ENCODE measurements around the gene IFI44L.

Gene IFI44L

DNA sequence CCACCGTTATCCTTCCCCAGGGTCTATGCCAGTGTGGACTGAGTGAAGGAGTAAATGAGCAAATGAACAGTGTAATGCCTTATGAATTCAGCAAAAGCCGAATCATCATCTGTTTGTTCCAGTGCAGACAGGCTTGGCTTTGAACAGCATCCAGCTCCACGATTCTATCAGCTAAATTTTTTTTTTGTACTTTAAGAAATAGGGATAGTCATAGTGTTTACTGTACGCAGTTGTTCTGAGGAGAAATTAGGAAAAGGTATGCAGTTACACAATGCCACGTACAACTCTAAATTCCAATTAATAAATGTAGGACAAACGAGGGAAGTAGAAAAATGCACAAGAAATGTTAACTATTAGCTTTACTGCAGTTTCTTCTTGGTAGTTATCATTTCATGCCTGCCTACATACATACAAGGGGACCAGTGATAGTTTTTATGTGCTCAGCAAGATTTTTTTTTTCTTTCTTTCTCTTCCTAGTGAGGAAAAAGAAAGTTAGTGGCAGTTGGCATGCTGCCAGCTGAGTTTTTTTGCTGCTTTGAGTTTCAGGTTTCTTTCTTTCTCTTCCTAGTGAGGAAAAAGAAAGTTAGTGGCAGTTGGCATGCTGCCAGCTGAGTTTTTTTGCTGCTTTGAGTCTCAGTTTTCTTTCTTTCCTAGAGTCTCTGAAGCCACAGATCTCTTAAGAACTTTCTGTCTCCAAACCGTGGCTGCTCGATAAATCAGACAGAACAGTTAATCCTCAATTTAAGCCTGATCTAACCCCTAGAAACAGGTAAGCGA, at the start of gene IFI44L:
Gene IFI44L, plus strand, starts transcription at position 646 of the 777 bp plus-strand sequence. CDS start 7,468 bp downstream, outside the sequence.
- peak; percentile 42 to 53 for DNase-seq (ENCODE audit: low read depth in 2 of 2, low spot score in 1 of 2)

- DNase-seq (ENCODE audit: low read depth in 2 of 2, low spot score in 1 of 2), result no peak
These were observed 49.7 kb upstream of the IFI44L start for GRCh38 chr1:78570539-78570938.

DNA sequence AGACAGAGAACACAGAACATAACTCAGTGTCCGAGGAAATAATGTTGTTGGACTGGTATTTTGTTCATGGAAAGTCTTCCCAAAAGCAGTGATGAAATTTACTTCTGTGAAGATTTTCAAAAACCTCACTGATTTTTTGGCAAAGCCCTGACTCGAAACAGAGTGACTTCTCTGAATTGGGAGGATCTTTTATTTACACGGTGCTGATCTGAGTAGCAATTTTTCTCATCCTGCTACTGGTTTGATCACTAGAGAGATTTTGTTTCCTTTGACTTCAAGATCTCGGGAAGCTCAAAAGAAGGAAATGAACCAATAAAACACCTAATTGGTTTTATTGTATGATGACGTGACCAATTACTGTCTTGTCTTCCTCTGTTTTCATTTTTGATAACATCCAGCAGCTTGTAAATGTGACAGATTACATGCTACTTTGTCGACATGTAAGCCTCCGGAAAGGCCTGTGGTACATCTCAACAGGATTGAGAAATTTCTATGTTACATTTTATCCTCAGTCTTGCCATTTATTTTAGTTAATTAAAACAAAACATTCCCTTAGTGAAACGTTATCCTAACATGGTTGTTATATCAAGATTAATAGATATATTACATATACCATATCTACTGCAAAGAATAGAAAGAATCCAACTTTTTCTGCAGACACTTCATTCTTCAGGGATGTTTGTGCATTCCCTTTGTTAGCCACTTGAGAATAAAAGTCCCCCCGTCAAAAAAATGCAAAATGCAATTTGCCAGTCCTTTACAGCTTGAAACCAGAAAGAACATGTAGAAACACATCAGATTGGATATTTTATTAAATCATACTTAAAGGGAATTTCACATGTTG, 42.8 kb upstream of the IFI44L start:
- no peak for DNase-seq (ENCODE audit: low read depth in 2 of 2, low spot score in 1 of 2)

DNA sequence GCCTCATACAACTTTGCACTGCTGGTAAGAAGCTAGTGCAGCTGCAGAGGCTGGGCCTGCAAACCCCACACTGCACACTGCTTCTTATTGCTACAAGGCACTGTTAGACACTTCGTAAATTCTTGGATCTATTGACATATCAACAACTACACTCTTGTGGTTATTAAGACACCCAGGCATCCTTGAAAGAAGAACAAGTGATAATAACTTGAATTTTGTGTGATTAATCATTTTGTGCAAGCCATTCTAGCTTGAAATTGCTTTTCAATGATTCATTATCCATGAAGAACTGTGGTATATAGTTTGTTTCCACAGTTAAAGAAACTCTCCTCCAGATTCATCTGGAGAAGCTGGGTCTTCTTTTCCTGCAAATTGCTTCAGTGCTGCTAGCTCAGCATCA, 33.7 kb upstream of the IFI44L start:
- no peak for DNase-seq (ENCODE audit: low read depth in 2 of 2, low spot score in 1 of 2)

GRCh38 chr1:78587211-78587610, 33.0 kb upstream of the IFI44L start:
- DNase-seq (ENCODE audit: low read depth in 2 of 2, low spot score in 1 of 2), result no peak

DNA sequence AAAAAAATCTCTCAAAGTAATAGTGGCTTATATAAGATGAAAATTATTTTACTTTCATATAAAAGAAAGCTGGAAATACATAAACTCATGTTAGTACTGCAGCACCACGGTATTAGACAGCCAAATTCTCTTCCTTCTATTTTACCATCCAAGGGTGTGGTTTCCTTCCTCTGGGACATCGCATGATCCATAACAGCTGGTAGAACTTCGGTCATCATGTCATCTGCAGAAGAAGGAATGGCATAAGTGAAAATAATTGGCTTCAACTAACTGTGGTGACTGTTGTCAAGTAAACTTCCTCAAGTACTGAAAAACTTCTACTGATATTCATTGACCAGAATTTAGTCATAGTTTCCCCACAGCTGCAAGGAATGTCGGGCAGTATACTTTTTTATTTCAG, 28.3 kb upstream of the IFI44L start:
- no peak for DNase-seq (ENCODE audit: low read depth in 2 of 2, low spot score in 1 of 2)

- no peak for DNase-seq (ENCODE audit: low read depth in 2 of 2, low spot score in 1 of 2)
These were observed 21.0 kb upstream of the IFI44L start for GRCh38 chr1:78599294-78599693.

DNA sequence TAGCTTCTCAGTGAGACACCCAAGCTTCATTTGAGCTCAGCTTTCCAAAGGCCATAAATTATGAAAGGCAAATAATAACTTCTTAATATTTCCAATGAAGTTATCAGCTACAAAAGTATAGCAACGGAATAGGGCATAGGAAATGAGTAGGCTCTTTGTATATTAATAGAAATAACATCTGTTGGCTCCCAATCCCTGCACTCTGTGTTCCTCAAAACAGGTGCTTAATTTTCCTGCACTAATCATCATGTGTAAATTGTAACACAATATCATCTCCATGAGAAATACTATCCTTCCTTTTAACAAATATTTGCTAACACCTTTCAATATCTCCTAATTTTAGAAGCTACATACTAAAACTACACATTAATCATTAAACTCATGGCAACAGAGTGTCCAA, 19.2 kb upstream of the IFI44L start:
- no peak for DNase-seq (ENCODE audit: low read depth in 2 of 2, low spot score in 1 of 2)

DNA sequence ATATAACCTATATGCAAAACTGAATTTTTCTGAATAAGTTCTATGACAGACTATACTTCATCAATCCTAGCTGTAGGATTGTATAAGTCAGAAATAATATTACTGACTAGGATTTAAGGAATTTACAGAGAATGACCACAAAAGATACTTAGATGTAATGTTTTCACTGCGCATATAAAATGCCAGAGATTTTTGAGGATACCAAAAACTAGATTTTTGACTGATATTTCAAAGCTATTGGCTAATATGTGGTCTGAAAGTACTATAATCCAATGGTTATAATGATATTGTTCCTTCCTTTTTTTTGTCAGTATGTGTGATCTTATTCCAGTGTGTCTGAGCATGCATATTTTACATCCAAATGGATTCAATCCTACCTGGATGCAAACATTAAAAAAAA, 17.0 kb upstream of the IFI44L start:
- no peak for DNase-seq (ENCODE audit: low read depth in 2 of 2, low spot score in 1 of 2)

DNA sequence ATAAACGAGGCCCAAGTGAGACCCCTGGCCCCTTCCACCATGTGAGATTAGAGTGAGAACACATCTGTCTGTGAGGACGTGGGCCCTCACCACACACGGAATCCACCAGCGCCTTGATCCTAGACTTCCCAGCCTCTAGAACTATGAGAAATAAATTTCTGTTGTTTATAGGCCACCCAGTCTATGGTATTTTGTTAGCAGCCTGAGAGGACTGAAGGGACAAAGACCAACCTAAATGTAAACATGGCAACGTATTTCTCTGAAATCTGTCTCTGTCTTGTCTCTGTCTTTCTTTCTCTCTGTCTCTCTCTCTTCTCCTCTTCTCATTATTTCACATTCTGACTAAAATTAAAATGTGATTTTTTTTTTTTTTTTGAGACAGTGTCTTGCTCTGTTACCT, 15.6 kb upstream of the IFI44L start:
- DNase-seq (ENCODE audit: low read depth in 2 of 2, low spot score in 1 of 2), result no peak

DNA sequence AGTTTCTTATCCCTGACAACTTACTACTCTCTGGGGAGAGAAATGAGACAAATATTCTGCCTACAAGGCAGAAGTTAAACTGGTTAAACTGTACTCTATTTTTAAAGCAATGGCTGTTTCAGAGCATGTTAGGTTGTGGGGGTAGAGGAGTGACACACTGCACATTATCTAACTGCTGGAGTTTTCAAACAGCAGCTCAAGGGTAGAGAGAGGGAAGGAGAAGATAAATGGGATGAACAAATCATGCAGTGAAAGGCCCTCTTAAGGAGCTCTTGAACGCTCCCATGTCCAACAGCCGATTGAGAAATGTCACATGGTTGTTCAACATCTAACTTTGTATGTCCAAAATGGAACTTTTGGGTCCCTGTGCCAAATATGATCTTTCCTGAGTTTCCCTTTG, 14.0 kb upstream of the IFI44L start:
- DNase-seq (ENCODE audit: low read depth in 2 of 2, low spot score in 1 of 2), result no peak

DNA sequence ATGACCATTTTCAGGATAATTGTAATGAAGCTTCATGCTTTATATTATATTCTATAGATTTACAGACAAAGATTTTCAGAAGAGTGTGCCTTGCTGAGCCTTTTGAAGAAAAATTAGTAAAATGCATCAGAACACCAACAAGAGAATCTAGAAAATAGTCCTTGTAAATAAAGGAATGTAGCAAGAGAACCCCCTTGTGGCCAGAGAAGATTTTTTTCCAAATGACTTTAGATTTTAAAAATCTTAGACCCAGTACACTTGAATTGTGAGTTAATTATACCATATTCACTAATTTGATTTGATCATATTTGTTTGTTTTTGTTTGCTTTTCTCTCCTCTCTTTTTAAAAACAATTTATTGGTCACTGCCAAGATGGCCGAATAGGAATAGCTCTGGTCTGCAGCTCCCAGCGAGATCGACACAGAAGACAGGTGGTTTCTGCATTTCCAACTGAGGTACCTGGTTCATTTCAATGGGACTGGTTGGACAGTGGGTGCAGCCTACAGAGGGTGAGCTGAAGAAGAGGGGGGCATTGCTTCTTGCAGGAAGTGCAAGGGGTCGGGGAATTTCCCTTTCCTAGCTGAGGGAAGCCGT, 12.8 kb upstream of the IFI44L start:
- no peak for DNase-seq (ENCODE audit: low read depth in 2 of 2, low spot score in 1 of 2)

DNA sequence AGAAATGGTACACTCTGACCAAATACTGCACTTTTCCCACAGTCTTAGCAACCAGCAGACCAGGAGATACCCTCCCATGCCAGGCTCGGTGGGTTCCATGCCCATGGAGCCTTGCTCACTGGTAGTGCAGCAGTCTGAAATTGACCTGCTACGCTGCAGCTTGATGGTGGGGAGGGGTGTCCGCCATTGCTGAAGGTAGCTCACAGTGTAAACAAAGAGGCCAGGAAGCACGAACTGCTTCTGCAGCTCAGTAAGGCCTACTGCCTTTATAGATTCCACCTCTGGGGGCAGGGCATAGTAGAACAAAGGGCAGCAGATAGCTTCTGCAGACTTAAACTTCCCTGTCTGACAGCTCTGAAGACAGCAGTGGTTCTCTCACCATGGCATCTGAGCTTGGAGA, 12.3 kb upstream of the IFI44L start:
- no peak for DNase-seq (ENCODE audit: low read depth in 2 of 2, low spot score in 1 of 2)

DNA sequence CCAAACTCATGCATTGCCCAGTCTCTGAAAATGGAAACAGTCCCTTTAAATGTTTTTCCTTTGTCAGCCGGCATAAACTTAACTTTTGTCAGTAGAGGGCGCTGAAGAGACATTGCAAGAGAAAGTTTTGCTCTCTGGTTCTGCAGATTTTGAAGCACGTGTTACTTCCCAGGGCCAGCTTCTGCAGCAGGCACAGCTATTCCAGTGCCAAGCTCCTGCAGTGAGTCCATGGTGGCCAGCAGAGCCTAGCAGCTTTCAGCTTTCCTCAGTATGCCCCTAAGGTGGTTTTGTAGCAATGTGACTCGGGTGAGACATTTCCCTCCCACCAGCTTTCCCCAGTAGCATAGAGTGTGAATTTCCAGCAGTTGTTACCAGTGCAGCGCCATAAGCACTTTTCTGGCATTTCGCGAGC, 2.6 kb upstream of the IFI44L start:
- DNase-seq (ENCODE audit: low read depth in 2 of 2, low spot score in 1 of 2), result peak; percentile 7 to 13

DNA sequence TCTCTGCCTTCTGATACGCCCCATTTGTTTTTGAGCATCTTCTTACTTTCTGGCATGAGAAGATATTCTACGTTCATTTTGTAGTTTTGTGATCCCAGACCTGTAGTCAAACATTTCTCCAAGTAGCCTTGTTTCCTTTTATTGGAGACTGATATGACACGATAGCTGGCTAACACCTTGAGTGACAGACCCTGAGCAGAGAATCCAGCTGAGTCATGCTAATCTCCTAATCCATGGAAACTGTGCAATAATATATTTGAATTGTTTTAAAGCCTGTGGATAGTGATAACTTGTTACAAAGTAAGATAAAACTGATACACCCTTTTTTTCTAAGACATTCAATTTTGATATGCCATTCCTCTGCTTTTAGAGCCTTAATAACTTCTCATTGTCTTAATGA, 1.2 kb upstream of the IFI44L start:
- no peak for DNase-seq (ENCODE audit: low read depth in 2 of 2, low spot score in 1 of 2)

DNA sequence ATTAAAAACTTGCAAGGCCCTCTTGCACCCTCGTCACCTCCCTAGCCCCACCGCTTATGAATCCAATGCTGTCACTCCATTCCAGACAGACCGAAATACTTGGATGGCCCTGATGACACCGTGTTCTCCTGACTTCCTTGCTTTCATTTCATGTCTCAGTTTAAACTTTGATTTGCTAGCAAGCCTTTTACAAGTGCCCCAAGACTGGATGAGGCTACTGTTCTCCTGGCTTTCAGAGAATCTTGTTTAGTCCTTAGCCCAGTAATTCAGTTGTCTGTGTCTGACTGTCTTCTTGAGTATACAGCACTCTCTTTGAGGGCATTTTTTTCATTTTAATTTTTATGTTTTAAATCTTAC, 824 bp upstream of the IFI44L start:
- no peak for DNase-seq (ENCODE audit: low read depth in 2 of 2, low spot score in 1 of 2)

DNA sequence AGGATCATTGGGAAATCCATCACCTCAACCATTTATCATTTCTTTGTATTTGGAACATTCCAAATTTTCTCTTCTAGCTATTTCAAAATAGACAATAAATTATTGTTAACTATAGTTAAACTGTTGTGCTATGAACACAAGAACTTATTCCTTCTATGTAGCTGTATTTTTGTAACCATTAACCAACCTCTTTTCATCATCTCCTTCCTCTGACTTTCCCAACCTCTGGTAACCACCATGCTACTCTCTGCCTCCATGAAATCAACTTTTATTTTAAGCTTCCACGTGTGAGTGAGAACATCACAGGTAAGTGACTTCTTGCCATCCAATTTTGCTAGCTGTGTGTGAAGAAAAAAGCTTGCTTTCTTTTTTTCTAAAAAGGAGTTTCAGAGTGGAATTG, 418 bp downstream of the IFI44L start:
- no peak for DNase-seq (ENCODE audit: low read depth in 2 of 2, low spot score in 1 of 2)

- DNase-seq (ENCODE audit: low read depth in 2 of 2, low spot score in 1 of 2), result no peak
These were observed 2.3 kb downstream of the IFI44L start for GRCh38 chr1:78622548-78622947.

DNA sequence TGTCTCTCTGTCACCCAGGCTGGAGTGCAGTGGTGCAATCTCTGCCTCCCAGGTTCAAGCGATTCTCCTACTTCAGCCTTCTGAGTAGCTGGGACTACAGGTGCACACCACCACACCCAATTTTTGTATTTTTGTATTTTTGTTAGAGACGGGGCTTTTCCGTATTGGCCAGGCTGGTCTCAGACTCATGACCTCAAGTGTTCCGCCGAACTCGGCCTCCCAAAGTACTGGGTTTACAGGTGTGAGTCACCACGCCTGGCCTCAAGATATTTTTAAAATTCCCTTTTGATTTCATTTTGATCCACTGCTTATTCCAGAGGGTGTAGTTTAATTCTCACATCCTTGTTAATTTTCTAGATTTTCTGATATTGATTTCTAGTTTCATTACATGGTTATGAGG, 3.8 kb downstream of the IFI44L start:
- no peak for DNase-seq (ENCODE audit: low read depth in 2 of 2, low spot score in 1 of 2)

DNA sequence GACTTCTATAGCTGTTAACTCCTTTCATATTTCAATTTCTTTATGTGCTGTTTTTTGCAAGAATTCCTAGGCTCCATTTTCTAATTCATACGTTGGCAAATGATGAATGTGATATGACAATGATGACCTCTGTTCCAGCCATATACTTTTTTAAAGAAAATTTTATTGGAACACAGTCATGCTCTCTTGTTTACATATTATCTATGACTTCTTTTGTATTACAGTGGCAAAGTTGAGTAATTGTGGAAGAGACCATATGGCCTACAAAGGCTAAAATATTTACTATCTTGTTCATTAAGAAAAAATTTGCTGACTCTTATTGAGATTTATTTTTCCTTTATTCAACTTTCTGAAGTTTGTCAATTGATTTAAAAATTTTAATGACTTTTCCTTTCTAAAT, 7.1 kb downstream of the IFI44L start:
- DNase-seq (ENCODE audit: low read depth in 2 of 2, low spot score in 1 of 2), result no peak

DNA sequence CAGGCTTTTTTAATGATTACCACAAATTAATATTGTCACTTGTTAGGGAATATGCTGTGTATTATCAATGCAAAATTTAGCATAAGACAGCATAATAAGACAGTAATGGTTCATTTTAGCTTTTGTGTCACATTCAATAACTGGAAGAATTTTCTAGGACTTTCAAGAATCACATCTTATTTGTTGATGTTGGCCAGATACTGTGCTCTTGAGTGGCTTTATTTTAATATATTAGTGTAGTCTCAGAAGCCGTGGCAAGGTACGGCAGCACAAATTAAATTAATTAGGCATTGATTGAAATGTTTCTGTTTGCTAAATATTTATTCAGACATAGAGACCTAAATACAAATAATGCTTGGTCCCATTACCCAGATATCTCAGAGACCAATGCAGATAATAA, 10.4 kb downstream of the IFI44L start:
- DNase-seq (ENCODE audit: low read depth in 2 of 2, low spot score in 1 of 2), result no peak

DNA sequence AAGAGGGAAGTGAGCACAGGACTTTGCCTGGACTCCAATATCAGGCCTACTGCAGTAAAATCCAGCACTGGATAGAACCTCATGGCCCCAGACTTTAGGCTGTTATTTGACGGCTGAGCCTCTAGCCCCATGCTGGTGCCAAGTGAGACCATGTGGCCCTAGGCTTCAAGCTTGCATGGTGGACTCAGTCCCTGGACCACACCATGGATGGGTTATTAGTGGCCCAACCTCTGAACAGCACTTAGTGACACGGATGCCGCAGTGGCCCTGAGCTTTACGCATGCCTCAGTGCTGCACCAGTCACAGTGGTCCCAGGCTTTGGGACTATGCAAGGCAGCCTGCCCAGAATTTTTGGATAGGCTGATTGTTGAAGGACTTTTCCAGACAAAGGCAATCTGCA, 13.0 kb downstream of the IFI44L start:
- no peak for DNase-seq (ENCODE audit: low read depth in 2 of 2, low spot score in 1 of 2)
